GM18519 (cell line): ENCODE data around the gene FOXD1.
"Not testable (repeated sequence)": the region's sequence is repeated elsewhere in the genome, so short reads cannot be mapped to it uniquely, and the experiment has no call there.

Experiments used
- ATAC-seq: cut with Tn5 transposase; IDR thresholded peaks from one replicate; pipeline ENCODE4 v1.9.1; 2021; ENCODE audit warnings: mild to moderate bottlenecking, moderate library complexity; ENCODE audit not compliant: unreplicated experiment, low FRiP score

Gene FOXD1

DNA sequence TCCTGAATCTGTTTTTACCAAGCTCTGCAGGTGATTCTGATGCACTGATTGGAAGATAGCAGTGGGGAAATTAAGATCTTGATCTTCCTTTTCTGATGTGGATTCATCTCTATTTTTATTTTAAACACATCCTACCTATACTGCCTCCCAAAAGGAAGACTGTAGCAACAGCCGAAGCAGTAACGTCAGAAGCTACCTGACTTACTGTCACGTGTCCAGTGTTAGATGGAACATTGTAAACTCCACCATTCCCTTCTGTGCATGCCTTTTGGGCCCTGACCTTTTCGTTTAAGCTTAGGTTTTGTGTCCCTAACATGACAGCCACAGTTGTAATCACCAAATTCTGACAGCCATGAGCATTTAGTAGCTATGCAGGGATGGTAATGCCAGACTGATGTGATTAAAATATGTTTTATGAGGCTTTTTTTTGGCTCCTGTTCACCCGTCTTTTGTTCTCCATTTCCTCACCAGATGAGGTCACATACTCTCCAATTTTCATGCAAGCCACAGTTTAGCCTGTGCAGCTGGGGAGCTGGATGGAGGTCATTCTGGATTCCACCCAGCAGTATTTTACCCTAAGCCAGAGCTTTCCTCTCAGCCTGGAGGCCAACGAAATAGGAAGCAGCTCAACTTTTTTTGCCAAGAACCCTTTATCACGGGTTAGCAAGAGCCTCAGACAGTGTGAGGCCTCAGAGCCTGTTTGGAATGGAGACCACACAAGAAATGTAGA is 15.6 kb upstream of the FOXD1 start:
- no peak for ATAC-seq

DNA sequence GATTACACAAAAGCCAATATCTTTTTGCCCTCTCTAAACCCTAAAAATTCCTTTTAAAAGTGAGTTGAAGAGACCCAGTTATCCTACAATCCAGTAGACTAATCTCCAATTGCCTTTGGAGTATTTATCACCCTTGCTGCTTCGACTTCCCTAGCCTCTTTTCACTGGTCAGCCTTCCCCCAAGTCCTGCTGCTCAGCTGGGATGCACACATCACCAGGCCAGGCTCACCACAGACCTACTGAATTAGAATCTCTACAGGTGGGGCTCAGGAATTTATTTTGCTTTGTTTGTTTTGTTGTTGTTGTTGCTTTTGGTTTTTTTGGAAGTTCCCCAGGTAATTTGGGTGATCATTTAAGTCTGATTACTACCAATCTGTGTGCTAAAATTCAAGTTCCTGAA is 11.6 kb upstream of the FOXD1 start:
- ATAC-seq = no peak

DNA sequence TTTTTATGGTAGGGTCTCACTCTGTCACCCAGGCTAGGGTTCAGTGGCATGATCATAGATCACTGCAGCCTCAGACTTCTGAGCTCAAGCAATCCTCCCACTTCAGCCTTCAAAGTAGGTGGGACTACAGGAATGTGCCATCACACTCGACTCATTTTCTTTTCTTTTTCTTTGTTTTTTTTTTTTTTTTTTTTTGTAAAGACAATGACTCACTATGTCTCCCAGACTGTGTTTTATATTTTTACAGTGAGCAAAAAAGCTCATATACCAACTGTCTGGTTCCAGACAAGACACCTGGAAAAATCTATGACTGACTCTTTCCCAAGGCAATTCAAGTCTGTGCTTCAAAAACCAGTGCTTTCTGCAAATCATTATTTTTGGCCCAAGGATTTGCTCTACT is 10.8 kb upstream of the FOXD1 start:
- no peak for ATAC-seq

DNA sequence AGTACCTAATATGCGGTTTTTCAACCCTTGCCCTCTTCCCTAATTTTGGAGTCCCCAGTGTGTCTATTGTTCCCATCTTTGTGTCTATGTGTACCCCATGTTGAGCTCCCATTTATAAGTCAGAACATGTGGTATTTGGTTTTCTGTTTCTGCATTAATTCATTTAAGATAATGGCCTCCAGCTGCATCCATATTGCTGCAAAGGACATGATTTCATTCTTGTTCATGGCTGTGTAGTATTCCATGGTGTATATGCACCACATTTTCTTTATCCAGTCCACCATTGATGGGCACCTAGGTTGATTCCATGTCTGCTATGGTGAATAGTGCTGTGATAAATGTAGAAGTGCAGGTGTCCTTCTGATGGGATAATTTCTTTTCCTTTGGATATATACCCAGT is 7.9 kb upstream of the FOXD1 start:
- not testable (repeated sequence) for ATAC-seq

GRCh38 chr5:73454379-73455036 is 5.9 kb upstream of the FOXD1 start:
- ATAC-seq = peak; percentile 58

DNA sequence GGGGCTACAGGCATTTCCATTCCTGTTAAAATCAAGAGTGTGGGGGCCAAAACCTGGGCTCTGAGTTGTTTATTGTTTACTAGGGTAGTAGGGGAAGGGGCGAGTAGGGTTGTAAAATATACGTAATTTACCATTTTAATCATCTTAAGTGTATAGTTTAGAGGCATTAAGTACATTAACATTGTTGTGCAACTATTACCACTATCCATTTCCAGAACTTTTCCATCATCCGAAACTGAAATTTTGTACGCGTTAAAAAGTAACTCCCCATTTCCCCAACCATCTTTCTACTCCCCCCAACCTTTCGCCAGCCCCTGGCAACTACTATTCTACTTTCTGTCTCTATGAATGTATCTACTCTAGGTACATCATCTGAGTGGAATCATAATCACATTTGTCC is 3.6 kb upstream of the FOXD1 start:
- ATAC-seq = no peak

DNA sequence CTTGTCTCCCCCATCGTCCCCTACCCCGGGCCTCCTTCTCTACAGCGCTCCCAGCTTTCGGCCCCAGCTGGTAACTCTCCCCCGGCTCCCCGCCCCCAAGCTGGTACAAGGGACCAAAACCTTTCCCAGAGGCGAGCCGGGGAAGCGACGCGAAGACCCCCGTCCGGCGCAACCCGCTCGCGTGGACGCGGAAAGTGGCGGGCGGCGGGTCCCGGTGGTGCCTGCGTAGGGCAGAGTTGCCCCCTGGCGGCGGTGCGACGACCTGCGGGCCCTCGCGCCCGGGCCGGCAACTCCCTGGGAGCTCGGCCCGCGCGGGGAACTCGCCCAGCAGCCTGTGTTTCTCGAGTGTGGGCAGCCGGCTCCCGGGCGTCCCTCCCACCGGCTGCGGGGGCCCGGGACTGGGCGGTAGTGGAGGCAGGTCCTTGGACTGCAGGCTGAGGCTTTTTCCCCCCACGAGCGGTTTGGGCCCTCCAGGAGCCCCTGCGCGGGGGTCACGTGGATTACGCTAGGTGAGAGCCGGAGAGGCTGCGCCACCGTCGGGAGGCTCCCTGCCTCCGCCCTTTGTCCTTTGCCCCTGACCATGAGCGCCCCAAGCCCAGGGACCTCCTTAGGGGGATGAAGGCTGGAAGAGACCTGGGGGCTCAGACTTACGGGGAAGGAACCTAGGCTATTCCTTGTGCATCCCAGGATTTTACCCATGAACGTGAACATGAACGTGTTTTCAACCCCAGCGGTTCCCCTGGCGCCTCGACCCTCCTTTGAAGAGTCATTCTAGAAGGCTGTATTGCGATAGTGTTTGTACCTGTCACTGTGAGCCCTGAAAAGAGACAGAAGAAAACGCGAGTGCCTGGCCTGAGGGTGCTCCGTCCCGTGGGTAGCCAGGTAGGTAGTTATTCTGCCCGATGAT is 2.9 kb upstream of the FOXD1 start:
- no peak for ATAC-seq

DNA sequence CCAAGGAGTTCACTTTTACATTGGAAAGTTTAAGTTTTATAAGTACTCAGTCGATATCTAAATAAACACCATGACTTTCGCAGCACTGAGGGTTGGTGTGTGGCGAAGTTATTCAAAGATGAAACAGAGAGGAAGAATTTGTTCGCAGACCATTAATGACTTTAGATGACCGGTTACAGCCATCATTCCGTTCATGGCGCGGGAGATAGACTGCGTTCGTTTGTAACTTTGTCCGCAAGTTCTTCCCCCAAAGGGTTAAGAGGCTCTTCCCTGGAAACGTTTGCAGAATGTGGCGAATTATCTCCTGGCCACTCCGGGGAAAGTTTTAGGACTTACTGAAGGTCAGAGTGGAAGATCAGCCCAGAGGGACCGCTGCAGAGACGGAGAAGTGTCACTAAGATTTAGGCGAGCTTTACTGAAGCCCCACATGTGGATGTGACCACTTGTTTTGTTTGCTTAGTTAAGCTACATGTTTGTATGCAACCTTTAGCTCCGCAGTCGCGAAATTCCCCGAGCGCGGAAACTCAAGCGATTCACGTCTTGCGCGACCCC is 2.2 kb upstream of the FOXD1 start:
- ATAC-seq = no peak

DNA sequence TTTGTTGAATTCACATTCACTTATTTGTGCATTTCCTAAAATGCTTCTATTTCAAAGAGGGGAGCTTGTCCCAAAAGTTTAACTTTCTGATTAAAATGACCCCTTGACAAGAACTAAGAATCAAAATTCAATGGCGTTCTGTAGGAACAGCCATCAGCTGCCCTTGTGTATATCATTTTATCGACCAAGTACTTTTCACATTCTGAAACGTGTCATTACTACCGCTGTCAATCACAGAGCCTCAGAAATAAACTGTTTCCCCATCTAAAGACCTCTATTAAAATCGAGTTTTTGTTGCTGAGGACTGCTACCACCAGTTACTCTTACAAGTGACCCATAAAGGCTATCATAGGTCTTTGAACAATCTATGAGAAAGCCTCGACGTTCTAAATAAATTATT is 1.6 kb upstream of the FOXD1 start:
- no peak for ATAC-seq

DNA sequence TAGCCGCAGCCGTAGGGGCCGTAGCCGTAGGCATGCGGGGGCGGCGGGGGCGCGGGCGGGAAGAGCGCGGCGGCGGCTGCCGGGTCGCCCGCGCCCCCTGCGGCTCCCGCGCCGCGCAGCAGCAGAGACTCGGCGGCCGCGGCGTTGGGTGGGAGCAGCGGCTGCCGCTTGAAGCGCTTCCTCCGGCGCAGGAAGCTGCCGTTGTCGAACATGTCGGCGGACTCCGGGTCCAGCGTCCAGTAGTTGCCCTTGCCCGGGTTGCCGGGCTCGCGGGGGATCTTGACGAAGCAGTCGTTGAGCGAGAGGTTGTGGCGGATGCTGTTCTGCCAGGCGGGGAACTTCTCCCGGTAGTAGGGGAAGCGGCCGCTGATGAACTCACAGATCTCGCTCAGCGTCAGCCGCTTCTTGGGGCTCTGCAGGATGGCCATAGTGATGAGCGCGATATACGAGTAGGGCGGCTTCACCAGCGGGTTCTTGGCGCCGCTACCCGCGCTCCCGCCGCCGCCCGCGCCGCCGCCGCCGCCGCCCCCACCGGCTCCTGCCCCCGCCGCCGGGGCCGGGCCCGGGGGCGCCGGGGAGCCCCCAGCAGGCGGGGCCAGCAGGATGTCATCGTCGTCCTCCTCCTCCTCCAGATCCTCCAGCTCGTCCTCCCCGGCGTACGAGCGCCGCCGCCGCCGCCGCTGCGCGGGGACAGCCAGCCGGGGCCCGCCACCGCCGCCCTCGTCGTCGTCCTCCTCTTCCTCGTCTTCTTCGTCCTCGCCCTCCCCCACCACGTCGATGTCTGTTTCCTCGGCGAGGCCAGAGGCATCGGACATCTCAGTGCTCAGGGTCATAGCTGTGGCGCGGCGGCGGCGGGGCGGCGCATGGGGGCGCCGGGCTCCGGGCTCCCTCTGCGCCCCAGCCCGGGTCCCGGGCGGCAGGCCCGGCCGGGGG is 781 bp downstream of the FOXD1 start:
- no peak for ATAC-seq

DNA sequence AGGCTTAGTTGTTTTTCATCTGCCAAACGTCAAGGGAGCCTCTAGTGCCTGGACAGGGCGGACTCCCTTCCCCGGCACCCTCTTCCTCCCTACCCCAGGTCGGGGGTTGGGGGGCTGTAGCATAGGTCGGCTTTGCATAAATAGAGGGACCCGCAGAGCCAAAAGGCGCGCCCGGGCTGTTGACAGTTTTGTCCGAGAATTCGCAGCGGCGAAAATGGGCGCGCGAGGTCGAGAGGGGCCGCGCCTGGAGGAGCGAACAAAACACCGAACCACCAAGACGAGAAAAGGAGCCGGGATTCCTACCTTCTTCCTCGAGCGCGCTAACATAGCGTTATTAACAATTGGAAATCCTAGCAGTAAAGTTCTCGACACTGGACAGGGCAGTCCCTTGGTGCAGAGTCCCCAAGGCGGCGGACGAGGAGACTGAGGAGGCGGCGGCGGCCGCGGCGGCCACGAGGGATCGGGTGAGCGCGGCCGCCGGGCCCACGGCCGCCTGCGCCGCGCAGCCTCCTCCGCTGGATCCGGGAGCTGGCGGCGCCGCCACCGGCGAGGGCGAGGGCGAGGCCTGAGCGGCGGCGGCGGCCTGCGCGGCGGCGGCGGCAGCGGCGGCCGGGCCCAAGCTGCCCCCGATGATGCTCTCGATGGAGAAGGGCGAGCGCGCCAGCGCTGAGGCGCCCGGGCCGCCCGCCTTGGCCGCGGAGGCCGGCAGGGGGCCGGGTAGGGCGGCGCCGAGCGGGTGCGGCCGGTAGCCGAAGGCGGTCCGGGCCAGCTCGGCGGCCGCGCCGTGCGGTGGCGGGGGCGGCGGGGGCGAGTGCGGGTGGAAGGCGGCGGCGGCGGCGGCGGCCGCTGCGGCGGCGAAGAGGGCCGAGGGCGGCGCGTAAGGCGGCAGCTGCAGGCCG is 1.7 kb downstream of the FOXD1 start:
- ATAC-seq = no peak

GRCh38 chr5:73445665-73446630 is 2.6 kb downstream of the FOXD1 start:
- ATAC-seq = no peak

GRCh38 chr5:73444499-73445438 is 3.8 kb downstream of the FOXD1 start:
- ATAC-seq = no peak

DNA sequence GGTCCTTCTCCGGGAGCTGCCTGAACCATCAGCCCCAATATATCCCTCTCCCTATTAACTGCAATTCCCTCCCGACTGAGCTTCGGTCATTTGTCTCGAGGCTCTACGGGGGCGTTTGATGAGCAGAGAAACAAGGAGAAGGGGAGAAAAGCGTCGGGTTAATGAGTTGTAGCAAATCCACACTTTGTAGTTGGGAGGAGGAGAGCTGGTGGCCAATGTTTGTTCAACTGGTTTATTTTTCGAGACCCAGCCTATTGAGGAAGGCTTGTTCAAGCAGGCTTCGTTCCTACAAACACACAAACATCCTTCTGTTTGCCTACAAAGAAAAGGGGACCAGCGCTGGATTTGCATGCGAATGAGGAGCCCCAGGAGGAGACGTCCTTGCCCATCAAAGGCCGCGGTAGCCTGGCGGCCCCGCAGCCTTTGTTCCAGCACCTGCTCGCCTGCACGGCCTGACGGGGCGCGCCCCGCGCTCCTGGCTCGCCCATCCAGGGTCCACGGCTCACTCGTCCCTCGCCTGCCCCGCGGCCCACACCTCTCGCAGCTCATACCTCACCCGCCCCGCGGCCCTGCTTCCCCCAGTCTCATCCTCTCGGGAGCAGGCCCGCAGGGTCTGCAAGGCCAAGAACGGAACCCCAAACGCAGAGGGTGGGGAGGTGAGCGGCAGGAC is 4.6 kb downstream of the FOXD1 start:
- ATAC-seq = no peak

DNA sequence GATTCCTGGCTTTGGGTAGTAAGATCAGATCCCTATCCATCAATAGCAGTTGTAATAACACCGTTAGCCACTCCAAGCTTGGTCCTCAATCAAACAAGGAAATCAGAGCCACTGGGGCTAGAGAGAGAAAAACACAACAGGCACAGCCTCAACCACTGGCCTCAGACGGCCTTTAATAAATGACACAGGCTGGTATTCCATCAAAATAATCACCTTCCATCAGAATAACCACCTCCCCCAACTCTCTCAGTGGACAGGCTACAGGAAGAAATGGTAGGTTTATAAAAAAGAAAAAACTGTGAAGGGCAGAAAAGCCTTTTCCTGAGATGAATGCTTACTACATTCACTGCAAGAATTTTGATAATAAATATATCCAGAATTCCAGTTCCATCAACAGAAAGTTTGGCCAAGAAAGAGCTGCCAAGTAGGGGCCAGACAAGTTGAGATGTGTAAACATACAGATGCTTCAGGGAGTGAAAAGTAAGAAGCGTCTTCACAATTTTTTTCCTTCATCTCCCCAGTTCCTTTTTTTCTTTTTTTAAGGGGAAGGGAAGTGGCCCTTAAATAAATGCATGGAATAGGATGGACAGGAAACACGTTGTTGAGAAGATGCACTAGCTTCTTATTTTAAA is 5.5 kb downstream of the FOXD1 start:
- ATAC-seq = no peak
